Superior temporal gyrus (tissue), 1 donor: ENCODE measurements around the gene ZSCAN5A.
"Not testable (repeated sequence)": the region's sequence is repeated elsewhere in the genome, so short reads cannot be mapped to it uniquely, and the experiment has no call there.

Source experiments
- DNase-seq: peaks from one replicate; pipeline ENCODE4 v3.0.0-alpha.2; 2016; ENCODE audit errors: extremely low spot score

ZSCAN5A gene

DNA sequence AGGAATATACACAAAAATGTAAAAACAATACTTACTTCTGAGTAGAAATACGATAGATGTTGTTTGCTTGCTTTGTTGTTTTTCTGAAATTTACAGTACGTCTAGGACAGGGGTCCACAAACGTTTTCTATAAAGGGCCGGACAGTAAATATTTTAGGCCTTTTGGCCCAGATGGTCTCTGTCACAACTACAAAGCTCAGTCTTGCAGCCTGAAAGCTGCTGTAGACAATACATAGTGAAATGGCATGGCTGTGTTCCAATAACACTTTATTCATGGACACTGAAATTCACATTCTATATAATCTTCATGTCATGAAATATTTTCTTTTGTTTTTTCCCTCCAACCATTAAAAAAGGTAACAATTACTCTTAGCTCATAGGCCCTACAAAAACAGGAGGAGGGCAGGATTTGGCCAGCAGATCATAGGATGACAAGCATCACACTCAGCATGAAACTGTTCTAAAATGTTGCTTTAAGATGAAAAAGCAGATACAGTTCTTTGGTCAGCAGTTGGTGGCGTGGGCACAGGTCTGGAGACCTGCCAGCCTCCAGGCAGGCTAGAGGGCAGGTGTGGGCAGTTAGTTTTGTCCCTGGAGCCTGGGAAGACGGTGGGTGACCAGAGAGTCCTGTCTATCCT lies 42.4 kb downstream of the ZSCAN5A start, which contains the start of gene EDDM13:
Gene EDDM13, plus strand, starts transcription at position 588 of the 638 bp plus-strand sequence. CDS start 87 bp downstream, outside the sequence.
- DNase-seq: no peak

DNA sequence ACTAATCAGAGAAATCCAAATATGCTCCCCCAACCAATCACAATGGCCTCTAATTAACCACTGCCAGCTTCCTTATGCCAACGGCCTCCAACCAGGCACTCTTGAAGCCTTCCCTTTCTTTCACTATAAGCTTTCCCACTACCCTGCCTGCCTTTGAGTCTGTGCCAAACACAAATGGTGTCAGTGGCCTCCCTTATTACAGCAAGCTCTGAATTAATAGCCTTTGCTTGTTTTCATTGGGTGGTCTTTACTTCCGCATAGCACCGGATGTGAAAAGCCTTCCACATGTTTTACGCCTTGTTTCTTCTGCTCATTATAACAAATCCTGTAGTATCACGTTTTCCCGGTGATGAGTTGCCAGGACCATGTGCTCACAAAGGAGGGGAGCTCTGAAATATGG lies 43.5 kb downstream of the ZSCAN5A start:
- no peak for DNase-seq

DNA sequence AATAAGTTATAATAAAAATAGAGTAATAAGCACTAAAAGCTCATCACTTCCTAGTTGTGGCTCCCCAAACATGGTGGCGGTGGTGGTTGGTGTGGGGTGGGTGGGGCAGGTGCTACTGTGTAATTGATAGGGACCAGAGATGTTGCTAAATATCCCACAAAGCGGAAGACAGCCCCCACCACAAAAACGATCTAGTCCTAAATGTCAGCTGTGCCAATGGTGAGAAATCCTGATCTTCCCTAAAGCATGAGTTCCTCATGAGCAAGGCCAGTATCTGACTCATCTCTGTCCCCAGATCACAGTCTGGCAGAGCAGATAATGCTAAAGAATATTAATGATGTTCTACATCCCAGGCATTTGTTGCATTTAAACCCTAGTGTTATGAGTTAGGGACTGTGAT lies 44.0 kb downstream of the ZSCAN5A start:
- DNase-seq: no peak

DNA sequence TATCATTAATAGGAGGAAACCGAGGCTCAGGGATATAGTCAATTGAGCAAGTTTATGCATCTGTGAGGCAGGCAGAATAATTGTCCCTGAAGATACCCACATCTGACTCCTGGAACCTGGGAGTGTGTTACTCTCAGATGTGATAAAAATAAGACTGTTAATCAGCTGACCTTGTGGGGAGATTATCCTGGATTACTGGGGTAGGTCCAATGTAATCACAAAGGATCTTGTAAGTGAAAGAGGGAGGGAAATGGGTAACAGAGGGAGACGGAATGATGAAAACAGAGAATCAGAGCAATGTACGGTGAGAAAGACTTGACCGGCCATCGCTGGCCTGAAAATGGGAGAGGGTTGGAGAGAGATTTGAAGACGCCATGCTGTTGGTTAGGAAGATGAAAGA lies 45.3 kb downstream of the ZSCAN5A start:
- no peak for DNase-seq

DNA sequence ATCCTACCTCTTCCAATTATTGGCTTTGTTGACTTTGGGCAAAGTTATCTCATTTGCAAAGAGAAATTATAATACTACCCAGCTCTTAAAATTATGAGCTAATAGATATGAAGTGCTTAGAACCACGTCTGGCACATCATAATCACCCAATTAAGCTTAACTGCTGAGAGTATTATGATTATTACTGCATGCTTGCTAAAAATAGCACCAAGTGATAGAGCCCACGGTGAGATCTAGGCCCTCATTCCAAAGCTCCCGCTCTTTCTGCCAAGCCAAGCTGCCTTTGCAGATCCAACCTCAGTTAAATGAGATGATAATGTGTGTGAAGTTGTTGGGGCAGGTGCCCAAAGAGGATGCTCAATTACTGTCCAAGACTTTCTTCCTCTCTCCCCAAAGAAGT lies 48.6 kb downstream of the ZSCAN5A start:
- DNase-seq: no peak

DNA sequence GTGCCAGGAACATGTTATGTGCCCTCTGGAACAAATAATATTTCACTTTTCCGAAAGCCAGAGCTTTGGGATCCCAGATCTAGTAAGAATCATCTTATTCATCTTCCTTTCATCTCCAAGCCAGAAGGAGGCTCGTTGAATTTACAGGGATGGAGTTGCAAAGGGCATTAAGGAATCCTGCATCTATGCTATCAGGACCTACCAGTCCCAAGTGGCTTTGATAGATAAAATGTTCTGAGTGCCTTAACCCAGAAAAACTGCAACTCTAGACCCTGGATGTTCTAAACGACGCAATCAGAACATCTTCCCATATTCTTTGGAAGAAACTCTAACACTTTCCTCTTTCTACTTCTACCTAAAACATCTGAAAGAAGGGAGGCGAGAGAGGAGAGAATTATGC lies 51.3 kb downstream of the ZSCAN5A start:
- no peak for DNase-seq

DNA sequence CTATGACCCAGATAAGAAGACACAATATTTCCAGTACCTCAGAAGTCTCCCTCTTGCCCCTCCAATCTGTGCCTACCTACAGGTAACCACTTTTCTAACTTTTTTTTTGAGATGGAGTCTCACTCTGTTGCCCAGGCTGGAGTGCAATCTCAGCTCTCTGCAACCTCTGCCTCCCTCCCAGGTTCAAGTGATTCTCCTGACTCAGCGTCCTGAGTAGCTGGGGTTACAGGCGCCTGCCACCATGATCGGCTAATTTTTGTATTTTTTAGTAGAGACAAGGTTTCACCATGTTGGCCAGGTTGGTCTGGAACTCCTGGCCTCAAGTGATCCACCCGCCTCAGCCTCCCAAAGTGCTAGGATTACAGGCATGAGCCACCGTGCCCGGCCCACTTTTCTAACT lies 52.7 kb downstream of the ZSCAN5A start:
- DNase-seq: not testable (repeated sequence)

DNA sequence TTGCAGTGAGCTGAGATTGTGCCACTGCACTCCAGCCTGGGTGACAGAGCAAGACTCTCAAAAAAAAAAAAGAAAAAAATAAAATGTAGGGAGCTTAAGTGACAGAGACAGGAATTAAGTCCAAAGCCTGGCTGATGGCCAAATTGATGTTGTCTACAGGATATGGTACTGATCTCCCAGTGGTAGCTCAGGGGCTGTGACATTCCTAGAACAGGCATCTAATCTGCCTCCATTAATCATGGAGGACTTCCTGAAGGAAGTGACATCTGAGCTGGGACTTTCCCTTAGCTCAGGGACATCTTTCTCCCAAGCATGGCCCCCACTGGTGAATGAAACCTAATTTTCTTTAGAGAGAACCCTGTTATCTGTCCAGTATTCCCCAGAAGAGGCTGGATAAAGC lies 53.5 kb downstream of the ZSCAN5A start:
- no peak for DNase-seq

DNA sequence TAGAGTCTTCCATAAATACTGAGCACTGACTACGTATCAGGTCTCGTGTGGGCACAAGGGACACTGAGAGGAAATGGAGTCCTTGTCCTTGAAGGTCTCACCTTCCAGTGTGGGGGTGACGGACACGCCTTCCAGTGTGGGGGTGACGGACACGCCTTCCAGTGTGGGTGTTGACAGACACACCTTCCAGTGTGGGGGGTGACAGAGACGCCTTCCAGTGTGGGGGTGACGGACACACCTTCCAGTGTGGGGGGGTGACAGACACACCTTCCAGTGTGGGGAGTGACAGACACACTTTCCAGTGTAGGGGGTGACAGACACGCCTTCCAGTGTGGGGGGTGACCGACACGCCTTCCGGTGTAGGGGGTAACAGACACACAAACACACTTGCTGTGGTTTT lies 56.4 kb downstream of the ZSCAN5A start:
- no peak for DNase-seq

DNA sequence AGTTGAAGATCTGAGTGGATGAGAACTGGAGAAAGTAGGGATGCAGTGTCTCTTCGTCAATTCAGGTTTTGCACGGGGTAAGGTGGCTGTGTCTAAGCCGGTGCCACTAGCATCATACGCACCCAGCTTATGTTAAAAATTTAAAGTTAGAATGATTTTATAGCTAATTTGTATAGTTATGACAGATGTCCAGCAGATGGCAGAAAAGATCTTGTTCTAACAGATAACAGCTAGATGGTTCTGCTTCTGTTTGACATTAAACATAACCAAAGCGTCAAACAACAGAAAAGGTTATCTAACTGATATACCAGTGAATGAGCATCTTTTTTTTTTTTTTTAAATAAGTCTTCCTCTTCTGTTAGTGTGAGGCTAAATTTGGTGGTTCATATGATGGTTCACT lies 60.9 kb downstream of the ZSCAN5A start:
- peak; percentile 84 for DNase-seq

DNA sequence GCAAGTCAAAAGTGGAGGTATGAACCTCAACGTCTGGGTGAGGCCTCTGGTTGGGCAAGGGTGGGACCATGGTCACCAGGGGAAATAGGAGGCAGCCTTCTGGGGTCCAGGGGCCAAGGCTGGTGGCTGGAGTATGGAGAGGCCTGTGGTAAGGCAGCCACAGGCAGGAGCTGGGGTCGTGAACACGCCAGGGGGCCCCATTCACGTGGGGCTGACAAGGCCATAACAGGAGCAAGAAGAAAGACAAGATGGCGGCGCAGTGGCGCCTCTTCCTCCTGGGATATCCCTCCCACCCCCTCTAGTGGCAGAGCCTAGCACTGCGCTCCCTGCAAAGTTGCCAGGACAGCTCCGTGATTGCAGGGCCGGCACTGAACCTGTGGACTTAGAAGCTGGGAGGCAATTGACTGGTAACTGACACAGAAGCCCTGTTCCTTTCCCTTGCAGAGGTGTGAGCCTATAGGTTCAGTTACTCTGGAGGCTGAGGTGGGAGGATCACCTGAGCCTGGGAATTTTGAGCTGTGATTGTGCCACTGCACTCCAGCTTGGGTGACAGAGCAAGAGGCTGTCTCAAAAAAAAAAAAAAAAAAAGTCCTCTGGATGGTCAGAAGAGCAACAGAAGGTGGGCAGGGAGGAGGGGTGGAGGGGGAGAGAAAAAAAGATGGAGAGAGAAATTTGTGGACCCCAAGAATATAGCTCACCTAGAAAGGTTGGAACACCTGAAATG lies 61.8 kb downstream of the ZSCAN5A start:
- no peak for DNase-seq

DNA sequence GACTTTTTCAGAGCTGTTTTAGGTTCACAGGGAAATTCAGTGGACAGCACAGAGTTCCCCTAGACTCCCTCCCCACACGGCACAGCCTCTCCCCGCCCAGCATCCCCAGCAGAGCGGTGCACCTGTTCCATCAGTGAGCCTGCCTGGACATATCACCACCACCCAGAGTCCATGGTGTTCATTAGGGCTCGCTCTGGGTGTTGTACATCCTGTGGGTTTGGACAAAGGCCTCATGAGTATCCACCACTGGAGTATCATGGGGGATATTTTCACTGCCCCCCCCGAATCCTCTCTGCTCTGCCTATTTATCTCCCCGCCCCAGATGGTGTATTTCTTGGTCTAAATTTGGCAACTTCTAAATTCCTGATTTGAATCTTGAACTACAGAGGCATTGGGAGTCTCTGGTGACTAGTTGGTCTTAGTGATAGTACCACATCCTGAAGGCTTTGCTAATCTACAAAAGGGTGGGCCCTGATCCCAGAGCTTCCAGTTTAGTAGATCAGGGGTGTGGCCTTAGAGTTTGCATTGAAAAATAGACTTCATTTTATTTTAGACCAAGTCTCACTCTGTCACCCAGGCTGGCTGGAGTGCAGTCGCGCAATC lies 65.8 kb downstream of the ZSCAN5A start:
- DNase-seq: not testable (repeated sequence)

DNA sequence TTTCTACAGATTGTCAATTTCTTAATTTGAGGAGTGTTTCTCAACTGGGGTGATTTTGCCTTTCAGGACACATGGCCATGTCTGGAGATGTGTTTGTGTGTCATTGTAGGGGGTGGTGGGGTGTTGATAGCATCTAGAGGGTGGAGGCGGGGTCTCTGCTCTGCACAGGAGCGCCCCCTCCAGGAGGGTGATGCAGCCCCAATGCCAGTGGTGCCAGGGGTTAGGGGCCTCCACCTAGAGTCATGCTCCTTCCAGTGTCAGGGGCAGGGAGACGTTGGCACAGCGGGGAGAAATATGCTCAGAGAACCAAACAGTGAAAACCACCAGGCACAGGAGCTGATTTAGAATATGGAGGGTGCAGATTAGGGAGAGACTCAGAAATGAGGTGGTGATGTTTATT lies 68.9 kb downstream of the ZSCAN5A start:
- not testable (repeated sequence) for DNase-seq

DNA sequence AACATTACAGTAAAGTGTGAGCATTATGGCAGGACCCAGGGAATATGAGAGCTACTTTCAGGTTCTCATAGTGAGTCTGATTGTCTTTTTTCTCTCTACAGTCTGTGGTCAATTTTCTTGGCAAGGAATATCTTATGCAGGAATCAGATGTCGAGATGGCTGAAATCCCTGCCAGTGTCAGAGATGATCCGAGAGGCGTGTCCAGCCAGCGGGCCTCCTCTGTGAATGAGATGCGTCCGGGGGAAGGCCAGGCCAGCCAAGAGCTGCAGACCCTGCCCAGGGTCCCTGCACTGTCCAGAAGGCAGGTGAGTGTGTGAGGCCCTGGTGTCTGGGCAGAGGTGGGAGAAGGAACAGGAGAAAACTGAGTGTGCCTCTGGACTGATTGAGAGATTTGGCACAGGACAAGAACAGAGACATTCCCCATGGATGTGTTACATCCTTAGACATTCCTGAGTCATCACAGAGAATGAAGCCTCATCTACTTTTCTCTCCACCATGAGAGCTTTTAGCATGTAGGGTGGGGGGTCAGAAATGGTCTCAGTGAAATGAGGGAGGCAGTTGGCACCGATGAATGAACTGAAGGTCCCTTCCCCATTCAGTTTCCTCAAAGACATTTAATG lies 69.4 kb downstream of the ZSCAN5A start:
- DNase-seq: no peak

DNA sequence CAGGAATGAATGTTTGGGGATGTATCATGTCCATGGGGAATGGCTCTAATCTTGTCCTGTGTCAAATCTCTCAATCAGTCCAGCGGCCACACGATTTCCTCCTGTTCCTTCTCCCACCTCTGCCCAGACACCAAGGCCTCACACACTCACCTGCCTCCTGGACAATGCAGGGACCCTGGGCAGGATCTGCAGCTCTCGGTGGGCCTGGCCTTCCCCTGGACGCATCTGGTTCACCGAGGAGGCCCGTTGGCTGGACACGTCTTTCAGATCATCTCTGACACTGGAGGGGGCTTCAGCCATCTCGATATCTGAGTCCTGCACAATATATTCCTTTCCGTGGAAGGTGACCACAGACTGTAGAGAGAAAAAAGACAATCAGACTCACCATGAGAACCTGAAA lies 91.2 kb downstream of the ZSCAN5A start:
- no peak for DNase-seq

DNA sequence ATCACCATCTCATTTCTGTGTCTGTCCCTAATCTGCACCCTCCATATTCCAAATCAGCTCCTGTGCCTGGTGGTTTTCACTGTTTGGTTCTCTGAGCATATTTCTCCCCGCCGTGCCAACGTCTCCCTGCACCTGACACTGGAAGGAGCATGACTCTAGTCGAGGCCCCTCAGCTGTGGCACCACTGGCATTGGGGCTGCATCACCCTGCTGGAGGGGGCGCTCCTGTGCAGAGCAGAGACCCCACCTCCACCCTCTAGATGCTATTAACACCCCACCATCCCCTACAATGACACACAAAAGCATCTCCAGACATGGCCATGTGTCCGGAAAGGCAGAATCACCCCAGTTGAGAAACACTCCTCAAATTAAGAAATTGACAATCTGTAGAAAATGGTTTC lies 91.7 kb downstream of the ZSCAN5A start:
- DNase-seq: no peak

DNA sequence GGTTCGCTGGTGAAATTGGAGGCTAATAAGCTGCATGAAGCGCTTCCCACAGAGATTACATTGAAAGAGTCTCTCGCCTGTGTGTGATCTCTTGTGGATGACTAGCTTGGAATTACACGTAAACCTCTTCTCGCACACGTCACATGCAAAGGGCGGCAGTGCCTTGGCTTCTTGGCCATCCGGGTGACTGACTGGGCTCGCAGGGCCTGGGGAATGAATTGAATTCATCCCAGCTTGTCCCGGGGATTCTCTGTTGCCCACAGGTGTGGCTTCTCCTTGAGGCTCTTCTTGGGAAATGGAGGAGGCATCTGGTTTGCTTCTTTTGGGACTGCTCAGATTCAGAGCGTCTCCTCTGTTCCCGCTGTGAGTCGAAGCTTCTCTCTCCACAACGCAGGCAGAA lies 92.8 kb downstream of the ZSCAN5A start:
- DNase-seq: no peak

DNA sequence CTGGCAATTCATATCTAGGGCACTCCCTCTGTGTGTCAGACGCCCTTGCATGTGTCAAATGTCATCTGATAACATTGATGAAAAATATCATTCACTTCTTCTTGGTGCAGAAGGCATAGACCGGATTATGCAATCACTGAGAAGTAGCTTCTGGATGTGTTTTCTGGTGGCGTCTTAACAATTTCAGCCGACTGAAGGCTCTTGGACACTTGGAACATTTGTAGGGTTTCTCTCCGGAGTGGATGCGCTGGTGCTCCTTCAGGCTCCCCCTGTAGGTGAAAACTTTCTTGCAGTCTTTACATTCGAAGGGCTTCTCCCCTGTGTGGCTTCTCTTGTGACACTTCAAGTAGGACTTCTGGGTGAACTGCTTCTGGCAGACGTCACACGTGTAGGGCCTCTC lies 93.2 kb downstream of the ZSCAN5A start:
- DNase-seq: not testable (repeated sequence)

DNA sequence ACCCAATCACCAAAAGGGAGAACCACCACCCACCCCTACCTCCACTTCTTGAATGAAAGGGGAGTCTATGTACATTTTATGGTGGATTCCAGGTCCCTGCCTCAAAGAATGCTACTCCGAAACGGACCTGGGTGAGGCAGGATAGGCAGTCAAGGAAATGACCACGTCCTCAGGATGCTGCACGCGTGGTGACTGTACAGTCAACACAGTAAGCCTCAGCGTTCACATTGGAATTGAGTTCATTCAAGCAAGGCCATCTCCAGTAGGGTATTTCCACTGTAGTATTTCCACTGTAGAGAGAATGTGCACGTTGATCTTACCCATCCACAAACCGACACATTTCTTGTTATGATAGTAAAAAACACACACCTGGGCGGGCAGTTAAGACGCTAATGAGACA lies 95.7 kb downstream of the ZSCAN5A start:
- no peak for DNase-seq

DNA sequence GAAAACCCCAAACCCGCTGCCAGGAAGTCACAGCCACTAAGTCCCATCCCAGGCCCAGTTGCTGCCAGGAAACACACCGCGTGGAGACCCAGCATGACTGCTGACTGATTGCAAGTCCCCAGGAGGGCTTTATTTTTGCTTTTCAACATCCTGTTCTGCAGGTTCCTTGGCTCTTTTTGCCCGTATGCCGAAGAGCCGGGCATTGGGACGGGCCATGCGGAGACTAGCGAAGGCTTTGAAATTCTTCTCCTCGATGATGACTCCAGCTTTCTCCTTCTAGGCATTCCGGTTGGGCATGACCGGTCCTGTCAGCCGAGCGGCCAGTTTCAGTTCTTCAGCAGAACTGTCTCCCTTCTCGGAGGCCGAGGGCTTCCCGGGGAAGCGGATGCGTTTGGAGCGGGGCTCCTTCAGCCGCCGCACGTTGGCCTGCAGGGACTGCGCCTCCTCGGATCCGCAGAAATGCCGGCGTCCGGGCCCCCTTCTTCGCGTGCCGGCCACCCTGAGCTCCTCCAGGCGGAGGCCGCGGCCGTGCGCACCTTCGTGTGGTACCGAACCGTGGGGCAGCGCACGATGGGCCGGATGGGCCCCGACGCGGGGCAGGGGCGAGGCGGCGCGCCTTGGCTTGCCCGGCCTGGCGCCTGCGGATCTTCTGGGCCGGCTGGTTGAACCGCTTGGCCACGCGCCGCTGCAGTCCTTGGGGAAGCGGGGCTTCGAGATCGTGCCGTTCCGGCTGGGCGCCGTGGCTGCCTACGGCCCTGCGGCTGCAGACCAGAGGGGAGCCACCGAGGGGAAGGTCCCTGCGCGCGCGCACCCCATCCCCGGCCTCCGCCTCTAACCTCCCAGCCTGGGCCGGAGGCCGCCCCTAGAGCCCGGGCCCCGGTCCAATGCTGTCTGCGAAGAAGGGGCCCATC lies 97.3 kb downstream of the ZSCAN5A start:
- DNase-seq: no peak

DNA sequence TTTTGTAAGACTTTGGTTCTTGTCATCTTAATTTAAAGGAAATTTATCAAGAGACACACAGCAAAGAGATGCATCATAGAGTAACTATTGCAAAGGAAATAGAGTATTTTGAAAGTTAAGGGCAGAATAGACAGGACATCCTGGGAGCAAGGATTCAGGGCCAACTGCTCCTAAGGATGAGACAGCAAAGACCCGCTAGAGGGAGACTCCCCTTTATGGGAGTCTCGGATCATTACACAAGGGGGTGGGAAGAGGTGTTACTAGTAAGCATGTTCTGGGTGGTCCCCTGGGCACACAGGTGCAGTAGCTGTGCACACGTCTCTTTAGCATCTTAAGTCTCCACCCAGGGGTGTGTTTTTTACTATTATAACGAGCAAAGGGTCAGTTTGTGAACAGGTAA lies 102.9 kb downstream of the ZSCAN5A start:
- no peak for DNase-seq

DNA sequence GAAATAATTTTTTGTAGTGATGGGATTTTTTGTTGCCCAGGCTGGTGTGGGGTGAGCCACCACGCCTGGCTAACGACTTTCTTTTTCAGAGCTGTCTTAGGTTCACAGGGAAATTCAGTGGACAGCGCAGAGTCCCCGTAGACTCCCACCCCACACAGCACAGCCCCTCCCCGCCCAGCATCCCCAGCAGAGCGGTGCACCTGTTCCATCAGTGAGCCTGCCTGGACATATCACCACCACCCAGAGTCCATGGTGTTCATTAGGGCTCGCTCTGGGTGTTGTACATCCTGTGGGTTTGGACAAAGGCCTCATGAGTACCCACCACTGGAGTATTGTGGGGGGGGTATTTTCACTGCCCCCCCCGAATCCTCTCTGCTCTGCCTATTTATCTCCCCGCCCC lies 104.6 kb downstream of the ZSCAN5A start:
- not testable (repeated sequence) for DNase-seq
